ENCODE measurements around the gene NHEJ1. TPM values are rescaled to one million over a fixed set of nuclear protein-coding genes. Genes with fewer than 3 reads are reported as not detected.

Gene NHEJ1
- total and polyA plus RNA-seq, 9 of the 15 experiments (the other 6 are each of a cell fraction or from before 2014, with no cell fraction given): 9.0 to 23.7 (median 13.9) TPM

DNA sequence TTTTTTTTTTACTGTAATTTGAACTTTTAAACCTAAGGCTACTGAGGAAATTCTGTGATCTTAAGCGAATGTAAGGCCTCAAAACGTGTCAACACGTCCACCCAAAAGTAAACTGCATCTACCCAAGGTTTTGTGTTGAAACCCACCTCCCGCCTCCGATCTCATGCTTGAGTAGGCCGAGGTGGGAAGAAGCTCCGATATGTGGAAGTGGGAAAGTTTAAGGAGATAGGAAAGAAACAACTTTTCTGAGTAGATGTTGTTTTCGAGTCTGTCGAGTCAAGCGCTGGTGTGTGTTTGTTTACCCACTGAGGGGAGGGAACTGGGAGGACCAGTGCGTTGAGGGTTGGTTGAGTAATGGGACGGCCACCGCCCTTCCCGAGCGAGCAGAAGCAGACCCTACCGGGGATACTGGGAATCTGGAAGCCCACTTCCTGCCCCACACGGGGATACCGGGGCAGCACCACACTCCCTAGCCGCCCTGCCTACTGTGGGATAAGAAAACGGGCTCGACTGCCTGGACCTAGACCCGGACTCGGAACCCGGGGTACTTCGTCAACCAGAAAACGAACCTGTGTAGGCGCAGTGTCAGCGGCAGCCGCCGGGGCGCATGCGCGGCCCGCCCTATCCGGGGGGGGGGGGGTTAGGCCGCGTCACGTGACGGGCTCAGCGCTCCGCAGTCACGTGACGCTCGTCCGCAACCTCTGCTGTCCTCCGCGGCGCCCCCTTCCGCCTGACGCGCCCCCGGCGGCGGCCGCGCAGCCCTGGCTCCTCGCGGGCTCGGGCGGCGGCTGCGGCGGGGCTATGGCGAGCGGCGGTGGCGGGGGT, 17.1 kb upstream of the NHEJ1 start, which contains the start of gene RETREG2 (continued):
- TF ChIP-seq, protein P1, sequence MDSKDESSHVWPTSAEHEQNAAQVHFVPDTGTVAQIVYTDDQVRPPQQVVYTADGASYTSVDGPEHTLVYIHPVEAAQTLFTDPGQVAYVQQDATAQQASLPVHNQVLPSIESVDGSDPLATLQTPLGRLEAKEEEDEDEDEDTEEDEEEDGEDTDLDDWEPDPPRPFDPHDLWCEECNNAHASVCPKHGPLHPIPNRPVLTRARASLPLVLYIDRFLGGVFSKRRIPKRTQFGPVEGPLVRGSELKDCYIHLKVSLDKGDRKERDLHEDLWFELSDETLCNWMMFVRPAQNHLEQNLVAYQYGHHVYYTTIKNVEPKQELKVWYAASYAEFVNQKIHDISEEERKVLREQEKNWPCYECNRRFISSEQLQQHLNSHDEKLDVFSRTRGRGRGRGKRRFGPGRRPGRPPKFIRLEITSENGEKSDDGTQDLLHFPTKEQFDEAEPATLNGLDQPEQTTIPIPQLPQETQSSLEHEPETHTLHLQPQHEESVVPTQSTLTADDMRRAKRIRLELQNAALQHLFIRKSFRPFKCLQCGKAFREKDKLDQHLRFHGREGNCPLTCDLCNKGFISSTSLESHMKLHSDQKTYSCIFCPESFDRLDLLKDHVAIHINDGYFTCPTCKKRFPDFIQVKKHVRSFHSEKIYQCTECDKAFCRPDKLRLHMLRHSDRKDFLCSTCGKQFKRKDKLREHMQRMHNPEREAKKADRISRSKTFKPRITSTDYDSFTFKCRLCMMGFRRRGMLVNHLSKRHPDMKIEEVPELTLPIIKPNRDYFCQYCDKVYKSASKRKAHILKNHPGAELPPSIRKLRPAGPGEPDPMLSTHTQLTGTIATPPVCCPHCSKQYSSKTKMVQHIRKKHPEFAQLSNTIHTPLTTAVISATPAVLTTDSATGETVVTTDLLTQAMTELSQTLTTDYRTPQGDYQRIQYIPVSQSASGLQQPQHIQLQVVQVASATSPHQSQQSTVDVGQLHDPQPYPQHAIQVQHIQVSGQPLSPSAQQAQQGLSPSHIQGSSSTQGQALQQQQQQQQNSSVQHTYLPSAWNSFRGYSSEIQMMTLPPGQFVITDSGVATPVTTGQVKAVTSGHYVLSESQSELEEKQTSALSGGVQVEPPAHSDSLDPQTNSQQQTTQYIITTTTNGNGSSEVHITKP (IDR thresholded peaks at IDR 0.05; ENCODE audit: partially characterized antibody): no peak
- TF ChIP-seq CBFB (CRISPR knock-in tag; IDR thresholded peaks at IDR 0.05) (no peak), NBN (IDR thresholded peaks at IDR 0.05; ENCODE audit: low read depth) (peak; percentile 52), TBL1XR1 (IDR thresholded peaks at IDR 0.05; ENCODE audit: low read length in 2 of 2) (no peak), STAT5A (IDR thresholded peaks at IDR 0.05; ENCODE audit: borderline replicate concordance, low read length) (no peak), ZNF785 (CRISPR knock-in tag; IDR thresholded peaks at IDR 0.05) (no peak), FOXA1 (IDR thresholded peaks at IDR 0.05; ENCODE audit: borderline replicate concordance) (no peak), POLR2A (conservative IDR thresholded peaks at IDR 0.05) (peak; percentile 82), CHD4 (IDR thresholded peaks at IDR 0.05; ENCODE audit: insufficient read depth, insufficient replicate concordance, low read depth, low read length, poor library complexity, severe bottlenecking) (no peak), HDAC8 (tag; IDR thresholded peaks at IDR 0.05) (no peak), CUX1 (CRISPR knock-in tag; IDR thresholded peaks at IDR 0.05) (no peak), HOXB6 (CRISPR knock-in tag; IDR thresholded peaks at IDR 0.05; ENCODE audit: borderline replicate concordance) (no peak)
- TF ChIP-seq, protein P2, sequence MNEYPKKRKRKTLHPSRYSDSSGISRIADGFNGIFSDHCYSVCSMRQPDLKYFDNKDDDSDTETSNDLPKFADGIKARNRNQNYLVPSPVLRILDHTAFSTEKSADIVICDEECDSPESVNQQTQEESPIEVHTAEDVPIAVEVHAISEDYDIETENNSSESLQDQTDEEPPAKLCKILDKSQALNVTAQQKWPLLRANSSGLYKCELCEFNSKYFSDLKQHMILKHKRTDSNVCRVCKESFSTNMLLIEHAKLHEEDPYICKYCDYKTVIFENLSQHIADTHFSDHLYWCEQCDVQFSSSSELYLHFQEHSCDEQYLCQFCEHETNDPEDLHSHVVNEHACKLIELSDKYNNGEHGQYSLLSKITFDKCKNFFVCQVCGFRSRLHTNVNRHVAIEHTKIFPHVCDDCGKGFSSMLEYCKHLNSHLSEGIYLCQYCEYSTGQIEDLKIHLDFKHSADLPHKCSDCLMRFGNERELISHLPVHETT (CRISPR knock-in tag; conservative IDR thresholded peaks at IDR 0.05 in 1 of 2, IDR thresholded peaks at IDR 0.05 in 1 of 2): no peak; a peak in 1 of 4 replicates

Measured in K562 (cell line).